ENCODE data around the gene SELENOS. TPM values are rescaled to one million over a fixed set of nuclear protein-coding genes. Genes with fewer than 3 reads are reported as not detected.

SELENOS gene, protein sequence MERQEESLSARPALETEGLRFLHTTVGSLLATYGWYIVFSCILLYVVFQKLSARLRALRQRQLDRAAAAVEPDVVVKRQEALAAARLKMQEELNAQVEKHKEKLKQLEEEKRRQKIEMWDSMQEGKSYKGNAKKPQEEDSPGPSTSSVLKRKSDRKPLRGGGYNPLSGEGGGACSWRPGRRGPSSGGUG
- 93.1 and 96.6 TPM in 2 replicates for total RNA-seq (2014; rRNA removed; shearing (Covaris generic); ENCODE audit: low replicate concordance)

DNA sequence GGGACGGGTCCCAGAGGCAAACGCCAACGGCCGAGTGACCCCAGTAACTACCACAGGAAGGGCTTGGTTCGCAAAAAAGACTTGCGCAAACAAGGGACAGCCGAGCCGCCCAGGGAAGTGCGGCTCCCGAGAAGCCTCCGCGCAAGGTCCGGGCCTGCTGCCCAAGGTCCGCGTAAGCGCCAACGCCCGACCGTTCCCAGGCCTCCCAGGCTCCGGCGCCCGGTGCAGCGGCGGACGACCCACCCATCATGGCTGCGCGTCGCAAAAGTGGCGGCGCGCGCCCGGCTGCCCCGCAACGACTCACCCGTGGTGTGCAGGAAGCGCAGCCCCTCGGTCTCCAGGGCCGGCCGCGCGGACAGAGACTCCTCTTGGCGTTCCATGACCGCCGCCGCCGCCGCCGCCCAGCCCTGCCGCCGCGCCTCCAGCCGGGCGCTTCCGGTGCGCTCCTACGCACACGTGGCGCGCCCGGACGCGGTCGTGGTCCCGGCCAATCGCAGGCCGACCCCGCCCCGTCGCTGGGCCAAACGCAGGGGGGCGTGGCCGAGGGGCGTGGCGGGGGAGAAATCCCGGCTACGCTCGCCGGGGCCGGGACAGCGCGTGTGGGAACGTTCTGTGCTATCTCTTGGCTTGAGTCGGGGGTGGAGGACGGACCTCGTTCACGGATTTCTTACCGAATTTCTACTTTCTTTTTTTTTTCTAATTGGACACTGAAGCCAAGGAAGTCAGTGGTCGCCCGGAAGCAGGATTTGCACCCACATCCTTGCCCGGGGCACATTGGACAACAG lies at the start of gene SELENOS:
Gene SELENOS (minus strand): TSS at position 448 of the 785 bp plus-strand sequence. CDS start 68 bp downstream, at position 380.
- peak; percentile 83 for DNase-seq (ENCODE audit: low read depth)

GRCh38 chr15:101326462-101327146 lies 49.3 kb upstream of the SELENOS start:
- DNase-seq (ENCODE audit: low read depth): no peak
- in situ Hi-C loops (cut with HindIII; ENCODE audit: low pct_unique_long_range_greater_than_20kb, low sequenced_read_pairs): no loop called here

More for the DNA sequence above, at the start of gene SELENOS:
- in situ Hi-C loops (cut with HindIII; ENCODE audit: low pct_unique_long_range_greater_than_20kb, low sequenced_read_pairs): no loop called here

DNA sequence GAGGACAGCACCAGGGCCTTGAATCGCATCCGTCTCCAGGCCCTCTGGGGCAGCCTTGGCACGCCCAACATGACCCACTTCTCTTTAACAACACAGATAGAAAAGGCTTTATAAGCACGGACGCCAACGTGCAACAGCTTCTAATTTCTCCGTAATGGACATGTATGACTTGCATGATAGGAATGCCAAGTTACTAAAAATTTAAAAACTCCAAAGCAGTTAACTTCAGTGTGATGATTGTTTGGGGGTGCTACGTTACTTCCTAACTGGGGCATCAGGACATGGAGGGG lies 48.7 kb upstream of the SELENOS start:
- in situ Hi-C loops (cut with HindIII; ENCODE audit: low pct_unique_long_range_greater_than_20kb, low sequenced_read_pairs): no loop called here
- no peak for DNase-seq (ENCODE audit: low read depth)

GRCh38 chr15:101325263-101326025 lies 48.2 kb upstream of the SELENOS start:
- in situ Hi-C loops (cut with HindIII; ENCODE audit: low pct_unique_long_range_greater_than_20kb, low sequenced_read_pairs): no loop called here
- no peak for DNase-seq (ENCODE audit: low read depth)

DNA sequence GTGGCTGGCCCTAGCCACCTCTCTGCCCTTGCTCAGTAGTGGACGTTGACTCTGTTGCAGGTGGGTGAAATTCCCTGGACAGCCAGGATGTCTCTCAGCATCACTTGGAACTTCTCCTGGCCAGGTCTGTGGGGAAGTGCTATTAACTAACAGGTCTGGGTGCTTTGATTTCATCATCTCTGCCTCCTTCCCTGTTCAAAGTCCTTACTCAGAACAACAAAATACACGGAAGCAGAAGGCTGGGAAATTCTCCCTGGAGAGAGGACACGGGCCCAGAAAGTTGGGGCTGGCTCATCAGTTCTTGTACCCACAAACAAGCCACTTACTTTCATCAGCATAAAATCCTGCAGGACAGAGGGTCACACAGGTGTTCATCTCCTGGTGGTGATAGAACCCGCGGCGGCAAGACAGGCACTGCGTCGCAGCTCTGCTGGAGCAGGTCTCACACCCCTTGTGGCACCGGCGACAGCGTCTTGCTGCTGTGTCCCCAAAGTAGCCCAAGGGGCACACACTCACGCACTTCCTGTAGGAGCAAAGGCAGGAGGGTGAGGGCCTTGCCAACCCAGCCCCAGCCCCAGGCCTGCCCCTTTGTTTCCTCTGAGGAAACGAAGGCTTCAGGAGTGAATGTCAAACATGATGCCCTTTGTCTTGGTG lies 47.4 kb upstream of the SELENOS start:
- in situ Hi-C loops (cut with HindIII; ENCODE audit: low pct_unique_long_range_greater_than_20kb, low sequenced_read_pairs): no loop called here

GRCh38 chr15:101323793-101324523 lies 46.7 kb upstream of the SELENOS start:
- in situ Hi-C loops (cut with HindIII; ENCODE audit: low pct_unique_long_range_greater_than_20kb, low sequenced_read_pairs): no loop called here
- DNase-seq (ENCODE audit: low read depth): no peak

More for the DNA sequence above, 47.4 kb upstream of the SELENOS start:
- DNase-seq (ENCODE audit: low read depth): no peak

DNA sequence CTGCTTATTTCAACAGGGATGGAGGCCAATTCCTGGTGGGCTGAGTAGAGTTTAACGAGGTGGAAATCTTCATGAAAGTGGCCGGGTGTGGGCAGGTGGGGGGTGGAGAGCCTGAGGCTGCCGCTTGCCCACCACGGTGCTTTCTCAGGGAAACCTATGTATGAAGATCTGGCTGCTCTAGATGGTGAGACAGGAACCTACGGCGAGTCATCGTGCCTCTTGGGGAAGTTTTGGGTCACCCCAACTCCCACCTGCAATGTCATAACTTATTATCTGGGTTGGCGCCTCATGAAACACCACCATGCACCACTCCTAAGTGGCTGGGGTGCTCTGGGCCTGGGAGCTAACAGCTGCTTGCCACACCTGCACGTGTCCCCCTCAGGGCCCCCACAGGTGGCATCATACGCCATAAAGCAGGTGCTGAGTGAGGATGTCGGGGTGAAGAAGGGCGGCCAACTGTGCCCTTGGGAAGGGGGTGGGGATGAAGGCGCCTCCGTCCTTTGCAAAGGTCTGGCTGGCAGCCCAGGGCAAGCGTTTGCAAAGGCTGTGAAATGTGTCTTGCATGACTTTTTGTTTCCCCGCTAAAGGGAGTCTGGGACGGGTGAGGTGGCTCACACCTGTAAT lies 45.7 kb upstream of the SELENOS start:
- DNase-seq (ENCODE audit: low read depth): no peak
- in situ Hi-C loops (cut with HindIII; ENCODE audit: low pct_unique_long_range_greater_than_20kb, low sequenced_read_pairs): no loop called here

DNA sequence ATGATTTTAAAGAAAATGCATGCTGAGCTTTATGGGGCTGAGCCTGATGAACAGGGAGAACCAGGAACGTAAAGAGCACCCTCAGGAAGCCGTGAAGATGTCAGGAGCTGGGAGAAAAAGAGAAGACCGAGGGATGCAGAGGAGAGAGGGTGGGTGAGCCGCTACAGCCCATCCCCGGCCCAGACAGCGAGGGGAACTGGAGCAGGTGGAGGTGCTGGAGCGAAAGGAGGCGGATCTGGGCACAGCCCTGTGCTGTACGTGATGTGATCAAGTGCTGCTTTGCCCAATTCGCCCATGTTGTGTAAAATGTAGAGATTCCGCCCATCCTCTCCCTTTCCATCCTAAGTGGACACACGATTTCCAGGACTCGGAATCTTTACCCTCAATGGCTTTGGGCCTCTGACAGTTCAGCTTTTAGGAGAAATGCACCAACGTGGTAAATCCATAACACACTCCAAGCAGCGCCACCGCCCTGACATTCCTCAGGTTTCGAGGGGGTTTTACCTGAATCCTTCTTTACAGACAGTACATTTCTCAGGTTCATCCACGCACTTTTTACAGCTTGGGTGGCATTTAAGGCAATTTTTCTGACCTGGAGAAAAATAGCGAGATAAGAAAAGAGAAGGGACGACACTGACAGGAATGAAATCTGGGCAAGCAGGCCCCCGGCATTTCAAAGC lies 44.9 kb upstream of the SELENOS start:
- no peak for DNase-seq (ENCODE audit: low read depth)
- in situ Hi-C loops (cut with HindIII; ENCODE audit: low pct_unique_long_range_greater_than_20kb, low sequenced_read_pairs): no loop called here

- no peak for DNase-seq (ENCODE audit: low read depth)
- in situ Hi-C loops (cut with HindIII; ENCODE audit: low pct_unique_long_range_greater_than_20kb, low sequenced_read_pairs): no loop called here
Observed at GRCh38 chr15:101320501-101321052, 43.3 kb upstream of the SELENOS start.

DNA sequence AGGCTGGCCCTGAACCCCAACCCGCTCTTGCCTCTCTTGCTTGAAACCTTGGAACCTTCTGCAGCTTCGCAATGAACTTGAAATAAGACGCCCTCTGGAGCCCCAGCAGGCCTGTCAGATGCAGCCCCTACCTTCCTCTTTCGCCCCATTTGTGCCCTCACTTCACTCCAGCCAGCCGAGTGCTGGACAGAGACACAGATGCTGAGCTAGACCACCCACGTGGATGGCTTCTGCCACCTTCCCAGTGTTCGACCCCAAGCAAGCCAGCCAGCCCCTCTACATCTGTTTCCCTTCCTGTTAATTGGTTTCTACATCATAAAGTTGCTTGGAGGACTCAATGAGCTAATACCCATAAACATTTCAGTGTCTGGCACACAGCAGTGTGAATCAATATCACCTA lies 41.6 kb upstream of the SELENOS start:
- DNase-seq (ENCODE audit: low read depth): no peak
- in situ Hi-C loops (cut with HindIII; ENCODE audit: low pct_unique_long_range_greater_than_20kb, low sequenced_read_pairs): no loop called here

GRCh38 chr15:101318147-101318819 lies 41.0 kb upstream of the SELENOS start:
- DNase-seq (ENCODE audit: low read depth): no peak
- in situ Hi-C loops (cut with HindIII; ENCODE audit: low pct_unique_long_range_greater_than_20kb, low sequenced_read_pairs): no loop called here

DNA sequence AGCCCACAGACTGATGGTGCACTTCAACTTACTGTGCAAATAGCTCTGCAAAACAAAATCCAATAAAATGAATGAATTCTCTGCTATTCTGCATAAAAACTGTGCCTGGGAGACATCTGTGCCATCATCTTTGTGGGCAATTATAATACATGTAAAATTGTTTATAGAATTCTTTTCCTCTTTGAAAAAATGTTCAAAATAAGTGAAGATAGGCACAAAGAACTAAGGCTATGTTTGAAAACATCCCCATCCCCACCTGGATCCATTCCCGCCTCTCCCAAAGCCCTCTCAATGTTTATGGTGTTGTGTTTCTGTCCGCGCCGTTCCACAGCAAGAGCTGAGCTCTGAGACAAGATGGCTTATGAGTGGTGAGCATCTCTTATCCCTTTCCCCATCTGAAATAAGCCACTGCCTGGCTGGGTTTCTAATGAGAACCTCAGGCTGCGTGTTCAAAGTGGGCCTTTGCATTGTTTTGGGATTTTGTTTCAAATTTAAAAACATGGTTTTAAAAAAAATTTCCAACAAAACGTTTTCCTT lies 40.1 kb upstream of the SELENOS start:
- no peak for DNase-seq (ENCODE audit: low read depth)
- in situ Hi-C loops (cut with HindIII; ENCODE audit: low pct_unique_long_range_greater_than_20kb, low sequenced_read_pairs): no loop called here

DNA sequence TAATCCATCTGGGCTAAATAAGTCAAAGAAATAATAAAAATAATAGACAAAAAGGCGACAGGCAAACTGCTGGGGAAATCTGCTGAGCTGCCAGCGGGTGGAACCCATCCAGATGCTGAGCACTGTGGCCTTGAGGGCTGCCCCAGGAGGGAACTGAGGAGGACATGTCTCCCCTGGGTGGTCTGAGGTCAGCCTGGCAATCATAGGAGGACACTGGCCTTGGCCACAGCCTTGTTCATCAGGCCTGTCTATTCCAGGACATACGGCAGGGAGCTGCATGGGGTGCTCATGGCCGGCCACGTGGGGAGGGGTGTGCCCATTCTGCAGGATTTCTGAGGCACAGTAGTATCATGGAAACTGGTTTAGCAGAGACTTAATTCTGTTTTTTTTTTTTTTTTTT lies 39.2 kb upstream of the SELENOS start:
- DNase-seq (ENCODE audit: low read depth): no peak
- in situ Hi-C loops (cut with HindIII; ENCODE audit: low pct_unique_long_range_greater_than_20kb, low sequenced_read_pairs): no loop called here

DNA sequence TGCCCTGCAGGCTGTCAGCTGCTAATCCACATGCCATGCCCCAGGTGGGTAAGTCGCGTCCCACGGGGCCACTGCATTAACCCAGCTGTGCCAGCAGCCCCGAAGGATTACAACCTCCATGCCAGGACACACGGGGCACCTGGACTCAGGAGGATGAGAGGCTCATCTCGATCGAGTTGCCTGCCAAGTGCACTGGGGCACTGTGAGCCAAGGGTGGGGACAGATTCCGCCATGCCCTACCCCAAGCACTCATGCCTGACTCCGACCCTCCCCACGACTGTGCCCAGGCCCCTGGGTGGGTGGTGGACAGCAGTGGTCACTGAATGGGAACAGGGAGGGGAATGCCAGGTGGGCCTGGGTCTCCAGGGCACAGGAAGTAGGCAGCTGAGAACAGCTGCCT lies 38.5 kb upstream of the SELENOS start:
- in situ Hi-C loops (cut with HindIII; ENCODE audit: low pct_unique_long_range_greater_than_20kb, low sequenced_read_pairs): no loop called here
- no peak for DNase-seq (ENCODE audit: low read depth)

DNA sequence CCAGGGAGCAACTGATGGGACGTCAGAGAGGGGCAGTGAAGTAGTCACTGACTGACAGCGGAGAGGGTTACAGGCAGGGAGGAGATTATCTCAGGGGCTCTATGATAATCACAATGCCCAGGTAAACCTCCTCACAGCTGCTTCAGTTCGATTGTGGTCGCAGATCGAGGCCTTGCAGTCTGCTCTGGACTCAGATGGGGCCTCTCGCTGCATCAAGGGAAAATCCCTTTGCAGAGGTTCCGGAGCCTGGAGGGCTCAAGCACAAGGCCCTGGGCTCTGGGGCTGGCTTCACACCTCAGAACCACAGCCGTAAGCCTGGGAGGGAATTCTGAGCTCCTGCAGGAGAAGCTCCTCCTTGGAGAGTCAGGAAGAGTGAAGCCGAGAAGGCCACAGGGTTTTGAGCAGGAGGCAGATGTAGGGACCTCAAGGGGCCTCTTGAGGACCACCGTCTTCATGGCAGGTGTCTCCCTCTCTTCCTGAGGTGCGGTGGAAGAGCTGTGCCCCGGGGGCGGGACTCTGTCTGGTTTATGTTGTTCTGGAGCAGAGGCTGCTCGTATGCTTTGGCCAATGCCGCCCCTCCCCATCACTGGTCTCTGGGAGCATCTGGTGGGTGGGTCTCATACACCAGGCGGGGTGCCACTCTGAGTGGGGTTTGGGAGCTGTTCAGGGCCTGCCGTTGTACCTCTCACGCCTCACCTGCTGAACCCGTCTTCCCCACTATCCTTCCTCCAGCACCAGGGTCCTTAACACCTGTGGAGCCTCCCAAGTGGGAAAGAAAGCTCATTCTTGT lies 37.2 kb upstream of the SELENOS start:
- DNase-seq (ENCODE audit: low read depth): no peak
- in situ Hi-C loops (cut with HindIII; ENCODE audit: low pct_unique_long_range_greater_than_20kb, low sequenced_read_pairs): no loop called here
